Endodermal cell (in vitro differentiated cells): Measurements from ENCODE around the gene PARPBP. TPM values are rescaled to one million over a fixed set of nuclear protein-coding genes. Genes with fewer than 3 reads are reported as not detected.

Experiments used
- DNase-seq: peaks from one replicate; pipeline ENCODE4 v3.0.0-alpha.2; 2017
- H3K27ac ChIP-seq: 2 replicates; pipeline ENCODE4 v1.5.1; 2013; ENCODE audit warnings: mild to moderate bottlenecking, low read depth, low read length, moderate library complexity
- H3K27me3 ChIP-seq: 2 replicates; pipeline ENCODE4 v1.6.1; 2013; ENCODE audit warnings: mild to moderate bottlenecking, low read length, moderate library complexity; ENCODE audit not compliant: insufficient read depth, control insufficient read depth, poor library complexity, severe bottlenecking
- H3K36me3 ChIP-seq: 2 replicates; pipeline ENCODE4 v1.7.0; 2013; ENCODE audit warnings: mild to moderate bottlenecking, low read length, moderate library complexity; ENCODE audit not compliant: control insufficient read depth, insufficient read depth
- H3K4me1 ChIP-seq: one replicate; pipeline ENCODE4 v1.7.0; 2013; ENCODE audit warnings: low read length; ENCODE audit not compliant: control insufficient read depth, insufficient read depth
- H3K4me3 ChIP-seq: 2 replicates; pipeline ENCODE4 v1.5.1; 2013; ENCODE audit warnings: mild to moderate bottlenecking, low read length, moderate library complexity
- H3K9ac ChIP-seq: 2 replicates; pipeline ENCODE4 v1.6.1; 2013; ENCODE audit warnings: mild to moderate bottlenecking, low read length, moderate library complexity; ENCODE audit not compliant: poor library complexity, severe bottlenecking; ENCODE audit errors: extremely low read depth
- H3K9me3 ChIP-seq: 2 replicates; pipeline ENCODE4 v1.6.1; 2013; ENCODE audit warnings: mild to moderate bottlenecking, low read length, moderate library complexity; ENCODE audit not compliant: control insufficient read depth
- H3K27ac Mint-ChIP-seq: 2 replicates; pipeline ENCODE4 v1.8.0; 2020; ENCODE audit warnings: mixed read lengths
- H3K27me3 Mint-ChIP-seq: 2 replicates; pipeline ENCODE4 v1.8.0; 2021; ENCODE audit warnings: mild to moderate bottlenecking, mixed read lengths; ENCODE audit not compliant: insufficient read depth
- H3K36me3 Mint-ChIP-seq: 2 replicates; pipeline ENCODE4 v1.8.0; 2020; ENCODE audit warnings: low read depth, mixed read lengths
- H3K4me1 Mint-ChIP-seq: 2 replicates; pipeline ENCODE4 v1.8.0; 2020; ENCODE audit warnings: mixed read lengths
- H3K4me3 Mint-ChIP-seq: 2 replicates; pipeline ENCODE4 v1.8.0; 2020; ENCODE audit warnings: mild to moderate bottlenecking, moderate library complexity, mixed read lengths
- H3K9me3 Mint-ChIP-seq: 2 replicates; pipeline ENCODE4 v1.8.0; 2020; ENCODE audit warnings: mild to moderate bottlenecking, mixed read lengths
- WGBS, 2 experiments: methylation state at CpG; one replicate each; pipeline versions ENCODE4 v1.1.5 to v1.1.7; 2013; ENCODE audit warnings: missing lambda C conversion rate in 2 of 2, mixed read lengths in 1 of 2; ENCODE audit not compliant: insufficient coverage in 1 of 2, insufficient read length in 1 of 2; 5-methylcytosine and 5-hydroxymethylcytosine counted together
- total RNA-seq, 2 donors: library from RNA; stranded (reverse); fragmentation: NEBNext Ultra II Directional in 1 of 2; extraction: Animal tissue kit (Norgen Biotek cat#: 25700) in 1 of 2; gene quantifications; 2 replicates in 1 of 2; 3 replicates in 1 of 2; pipeline ENCODE4 v1.2.1, GENCODE V29; 2021
- TF ChIP-seq, protein P1 (sequence below): fragments of 200-600 bp; sonication (generic); conservative IDR thresholded peaks from 2 replicates; pipeline ENCODE4 v1.5.0; 2021; ENCODE audit warnings: antibody characterized with exemption, mild to moderate bottlenecking

Gene PARPBP
- total RNA-seq, 2 donors from 2014 or later, result 28.3 to 30.0 TPM

DNA sequence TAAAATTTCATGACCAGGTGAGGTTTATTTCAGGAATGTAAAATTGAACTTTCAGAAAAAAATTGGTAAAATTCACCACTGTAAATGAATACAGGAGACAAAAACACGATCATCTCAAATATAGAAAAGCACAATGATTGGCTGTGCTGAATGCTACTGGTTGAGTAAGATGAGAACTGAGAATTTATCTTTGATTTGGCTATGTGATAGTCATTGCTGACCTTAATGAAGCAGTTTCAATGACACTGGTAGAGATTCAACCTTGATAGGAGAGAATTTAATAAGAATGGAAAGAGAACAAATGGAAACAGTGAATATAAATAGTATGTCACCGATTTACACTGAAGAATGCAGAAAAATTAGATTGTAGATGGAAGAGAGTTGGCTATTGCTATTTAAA, 84.0 kb downstream of the PARPBP start:
- Histone ChIP-seq H3K9ac (no peak overlapping the region), H3K27ac (no peak overlapping the region), H3K4me1 (no peaks in the 10 kb centered on the region), H3K4me3 (no peak overlapping the region), H3K36me3 (peaks cover 27% of the 10 kb centered on the region), H3K9me3 (peaks cover 13% of the 10 kb centered on the region), H3K27me3 (no peaks in the 10 kb centered on the region)
- Mint-ChIP-seq H3K27ac (no peak overlapping the region), H3K9me3 (peaks cover 15% of the 10 kb centered on the region), H3K36me3 (peaks cover 52% of the 10 kb centered on the region), H3K4me1 (peaks cover 8% of the 10 kb centered on the region), H3K4me3 (no peak overlapping the region), H3K27me3 (no peaks in the 10 kb centered on the region)
- no peak for DNase-seq
- TF ChIP-seq, protein P1, sequence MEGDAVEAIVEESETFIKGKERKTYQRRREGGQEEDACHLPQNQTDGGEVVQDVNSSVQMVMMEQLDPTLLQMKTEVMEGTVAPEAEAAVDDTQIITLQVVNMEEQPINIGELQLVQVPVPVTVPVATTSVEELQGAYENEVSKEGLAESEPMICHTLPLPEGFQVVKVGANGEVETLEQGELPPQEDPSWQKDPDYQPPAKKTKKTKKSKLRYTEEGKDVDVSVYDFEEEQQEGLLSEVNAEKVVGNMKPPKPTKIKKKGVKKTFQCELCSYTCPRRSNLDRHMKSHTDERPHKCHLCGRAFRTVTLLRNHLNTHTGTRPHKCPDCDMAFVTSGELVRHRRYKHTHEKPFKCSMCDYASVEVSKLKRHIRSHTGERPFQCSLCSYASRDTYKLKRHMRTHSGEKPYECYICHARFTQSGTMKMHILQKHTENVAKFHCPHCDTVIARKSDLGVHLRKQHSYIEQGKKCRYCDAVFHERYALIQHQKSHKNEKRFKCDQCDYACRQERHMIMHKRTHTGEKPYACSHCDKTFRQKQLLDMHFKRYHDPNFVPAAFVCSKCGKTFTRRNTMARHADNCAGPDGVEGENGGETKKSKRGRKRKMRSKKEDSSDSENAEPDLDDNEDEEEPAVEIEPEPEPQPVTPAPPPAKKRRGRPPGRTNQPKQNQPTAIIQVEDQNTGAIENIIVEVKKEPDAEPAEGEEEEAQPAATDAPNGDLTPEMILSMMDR, result no peak
- 93 to 94% methylated on average over 2 of the region's 2 CpGs for WGBS, 2 experiments

GRCh38 chr12:102215992-102216691, 96.2 kb downstream of the PARPBP start:
- Histone ChIP-seq H3K36me3 (no peaks in the 10 kb centered on the region), H3K27ac (no peak overlapping the region), H3K4me3 (no peak overlapping the region), H3K4me1 (no peaks in the 10 kb centered on the region), H3K27me3 (no peaks in the 10 kb centered on the region), H3K9me3 (no peaks in the 10 kb centered on the region), H3K9ac (no peak overlapping the region)
- no peak overlapping the region for H3K27ac Mint-ChIP-seq
- no peaks in the 10 kb centered on the region for H3K9me3 Mint-ChIP-seq
- WGBS, 2 experiments, result 89 to 100% methylated on average over 1 to 4 of the region's 5 CpGs
- TF ChIP-seq, protein P1, result no peak
- H3K4me3 Mint-ChIP-seq, result no peak overlapping the region
- H3K4me1 Mint-ChIP-seq, result no peaks in the 10 kb centered on the region
- H3K27me3 Mint-ChIP-seq, result no peaks in the 10 kb centered on the region
- no peaks in the 10 kb centered on the region for H3K36me3 Mint-ChIP-seq
- DNase-seq, result no peak

GRCh38 chr12:102220736-102221135, 100.8 kb downstream of the PARPBP start:
- H3K4me1 ChIP-seq, result no peaks in the 10 kb centered on the region
- H3K9me3 Mint-ChIP-seq, result no peaks in the 10 kb centered on the region
- no peak overlapping the region for H3K9ac ChIP-seq
- no peak for DNase-seq
- H3K36me3 Mint-ChIP-seq, result no peaks in the 10 kb centered on the region
- TF ChIP-seq, protein P1, result no peak
- H3K4me3 Mint-ChIP-seq, result no peak overlapping the region
- H3K27me3 ChIP-seq, result no peaks in the 10 kb centered on the region
- no peaks in the 10 kb centered on the region for H3K4me1 Mint-ChIP-seq
- no peaks in the 10 kb centered on the region for H3K9me3 ChIP-seq
- no peak overlapping the region for H3K27ac ChIP-seq
- no peak overlapping the region for H3K4me3 ChIP-seq
- no peaks in the 10 kb centered on the region for H3K36me3 ChIP-seq
- no peaks in the 10 kb centered on the region for H3K27me3 Mint-ChIP-seq
- H3K27ac Mint-ChIP-seq, result no peak overlapping the region
